ENCODE measurements around the gene MYF5. TPM values are rescaled to one million over a fixed set of nuclear protein-coding genes. Genes with fewer than 3 reads are reported as not detected.

MYF5 gene
- polyA plus RNA-seq, 1 of the 3 experiments (the other 2 are of a cell fraction) = not detected

GRCh38 chr12:80714846-80715245 is 1.9 kb upstream of the MYF5 start:
- Histone ChIP-seq H3K79me2 (ENCODE audit: insufficient read depth) (no peaks in the 10 kb centered on the region), H3K27me3 (ENCODE audit: insufficient read depth) (peaks cover 78% of the 10 kb centered on the region), H3K9ac (no peak overlapping the region), H3K9me3 (no peaks in the 10 kb centered on the region), H3K4me2 (no peak overlapping the region), H3K27ac (ENCODE audit: low read depth in 2 of 2, low read length in 1 of 2) (no peak overlapping the region), H3K9me2 (no peaks in the 10 kb centered on the region), H3K36me3 (replicated peaks in 1 of 2; ENCODE audit: control insufficient read depth in 1 of 2, insufficient read depth in 2 of 2, low read length in 1 of 2) (no peaks in the 10 kb centered on the region), H2AFZ (ENCODE audit: low read depth) (no peak overlapping the region), H4K20me1 (ENCODE audit: insufficient read depth) (no peaks in the 10 kb centered on the region), H3K4me1 (ENCODE audit: control insufficient read depth in 1 of 2, insufficient read depth in 2 of 2, low read depth in 1 of 2, low read length in 1 of 2) (no peaks in the 10 kb centered on the region), H3F3A (replicated peaks; ENCODE audit: insufficient read depth) (no peaks in the 10 kb centered on the region), H3K4me3 (ENCODE audit: low read depth in 2 of 2, low read length in 1 of 2) (no peak overlapping the region)
- WGBS (ENCODE audit: low lambda C conversion rate) = 12% methylated on average over 3 of the region's 3 CpGs
- ChIA-PET POLR2A (no interaction called here), CTCF (no interaction called here)
- no peak for DNase-seq
- TF ChIP-seq FOSL2 (IDR thresholded peaks at IDR 0.05; ENCODE audit: borderline replicate concordance, low read depth) = no peak

GRCh38 chr12:80715713-80716249 is 931 bp upstream of the MYF5 start:
- ChIA-PET CTCF (no interaction called here), POLR2A (no interaction called here)
- Histone ChIP-seq H3K36me3 (replicated peaks in 1 of 2; ENCODE audit: control insufficient read depth in 1 of 2, insufficient read depth in 2 of 2, low read length in 1 of 2) (no peaks in the 10 kb centered on the region), H3K27me3 (ENCODE audit: insufficient read depth) (peaks cover 69% of the 10 kb centered on the region), H3K27ac (ENCODE audit: low read depth in 2 of 2, low read length in 1 of 2) (no peak overlapping the region), H3K4me1 (ENCODE audit: control insufficient read depth in 1 of 2, insufficient read depth in 2 of 2, low read depth in 1 of 2, low read length in 1 of 2) (no peaks in the 10 kb centered on the region), H3K9ac (no peak overlapping the region), H3F3A (replicated peaks; ENCODE audit: insufficient read depth) (no peaks in the 10 kb centered on the region), H3K9me2 (no peaks in the 10 kb centered on the region), H3K9me3 (no peaks in the 10 kb centered on the region), H3K4me2 (no peak overlapping the region), H3K4me3 (ENCODE audit: low read depth in 2 of 2, low read length in 1 of 2) (no peak overlapping the region), H2AFZ (ENCODE audit: low read depth) (no peak overlapping the region), H3K79me2 (ENCODE audit: insufficient read depth) (no peaks in the 10 kb centered on the region), H4K20me1 (ENCODE audit: insufficient read depth) (no peaks in the 10 kb centered on the region)
- WGBS (ENCODE audit: low lambda C conversion rate) = 6% methylated on average over 10 of the region's 10 CpGs
- DNase-seq = no peak
- TF ChIP-seq USF2 (IDR thresholded peaks at IDR 0.05; ENCODE audit: borderline replicate concordance, low read depth, low read length) = no peak
- no peak for TF ChIP-seq NRF1 (IDR thresholded peaks at IDR 0.05; ENCODE audit: low read depth, low read length)
- no peak for TF ChIP-seq NFIC (IDR thresholded peaks at IDR 0.05; ENCODE audit: borderline replicate concordance)
- TF ChIP-seq ELF1 (IDR thresholded peaks at IDR 0.05) = no peak
- no peak for TF ChIP-seq RAD21 (IDR thresholded peaks at IDR 0.05; ENCODE audit: low read length)
- TF ChIP-seq JUND (IDR thresholded peaks at IDR 0.05) = no peak
- no peak for TF ChIP-seq POLR2AphosphoS5 (IDR thresholded peaks at IDR 0.05; ENCODE audit: low read depth, low read length)
- TF ChIP-seq FOSL2 (IDR thresholded peaks at IDR 0.05; ENCODE audit: borderline replicate concordance, low read depth) = no peak
- no peak for TF ChIP-seq RXRA (IDR thresholded peaks at IDR 0.05; ENCODE audit: borderline replicate concordance, low read depth)
- no peak for TF ChIP-seq EP300 (IDR thresholded peaks at IDR 0.05; ENCODE audit: borderline replicate concordance in 1 of 2, low read depth in 1 of 2, low read length in 1 of 2)
- TF ChIP-seq USF1 (IDR thresholded peaks at IDR 0.05; ENCODE audit: borderline replicate concordance, low read depth) = no peak
- TF ChIP-seq SMC3 (IDR thresholded peaks at IDR 0.05; ENCODE audit: low read depth, low read length) = no peak
- TF ChIP-seq FOXM1 (IDR thresholded peaks at IDR 0.05; ENCODE audit: low read depth) = no peak
- no peak for TF ChIP-seq ZBTB33 (IDR thresholded peaks at IDR 0.05; ENCODE audit: borderline replicate concordance, low read depth)
- TF ChIP-seq EZH2phosphoT487 (IDR thresholded peaks at IDR 0.05; ENCODE audit: borderline replicate concordance, low read depth) = no peak
- no peak for TF ChIP-seq PBX3 (IDR thresholded peaks at IDR 0.05)
- TF ChIP-seq CHD2 (IDR thresholded peaks at IDR 0.05; ENCODE audit: low read length, partially characterized antibody) = no peak
- TF ChIP-seq IRF3 (IDR thresholded peaks at IDR 0.05; ENCODE audit: low read depth, low read length) = no peak
